ENCODE data around the gene CCDC201.
A peak's percentile ranks its signal among the peaks of the same experiment; 100 is the strongest.
"Not testable (repeated sequence)": the region's sequence is repeated elsewhere in the genome, so short reads cannot be mapped to it uniquely, and the experiment has no call there.

CCDC201 gene

GRCh38 chr7:45874408-45875131, 1.7 kb upstream of the CCDC201 start:
- peak; percentile 84 for DNase-seq (ENCODE audit: low spot score)

- DNase-seq (ENCODE audit: low spot score) = no peak
Measured at GRCh38 chr7:45873355-45873754, 473 bp upstream of the CCDC201 start.

- peak; percentile 17 for DNase-seq (ENCODE audit: low spot score)
Measured at GRCh38 chr7:45872116-45873034, 507 bp downstream of the CCDC201 start.

- DNase-seq (ENCODE audit: low spot score) = no peak
Measured at GRCh38 chr7:45869426-45869825, 3.5 kb downstream of the CCDC201 start.

GRCh38 chr7:45867471-45867870, 5.4 kb downstream of the CCDC201 start:
- DNase-seq (ENCODE audit: low spot score) = no peak

GRCh38 chr7:45865594-45866410, 7.1 kb downstream of the CCDC201 start:
- no peak for DNase-seq (ENCODE audit: low spot score)

- DNase-seq (ENCODE audit: low spot score) = no peak
Measured at GRCh38 chr7:45863715-45864114, 9.2 kb downstream of the CCDC201 start.

- not testable (repeated sequence) for DNase-seq (ENCODE audit: low spot score)
Measured at GRCh38 chr7:45856888-45857287, 16.0 kb downstream of the CCDC201 start.

- DNase-seq (ENCODE audit: low spot score) = not testable (repeated sequence)
Measured at GRCh38 chr7:45855680-45856079, 17.2 kb downstream of the CCDC201 start.

GRCh38 chr7:45853491-45853890, 19.4 kb downstream of the CCDC201 start:
- DNase-seq (ENCODE audit: low spot score) = not testable (repeated sequence)

- DNase-seq (ENCODE audit: low spot score) = not testable (repeated sequence)
Measured at GRCh38 chr7:45852984-45853383, 19.9 kb downstream of the CCDC201 start.

GRCh38 chr7:45848734-45849133, 24.1 kb downstream of the CCDC201 start:
- DNase-seq (ENCODE audit: low spot score) = not testable (repeated sequence)

GRCh38 chr7:45846536-45846935, 26.3 kb downstream of the CCDC201 start:
- DNase-seq (ENCODE audit: low spot score) = not testable (repeated sequence)

- not testable (repeated sequence) for DNase-seq (ENCODE audit: low spot score)
Measured at GRCh38 chr7:45841926-45842717, 30.8 kb downstream of the CCDC201 start.

GRCh38 chr7:45838852-45839251, 34.0 kb downstream of the CCDC201 start:
- DNase-seq (ENCODE audit: low spot score) = not testable (repeated sequence)

- not testable (repeated sequence) for DNase-seq (ENCODE audit: low spot score)
Measured at GRCh38 chr7:45832433-45833177, 40.3 kb downstream of the CCDC201 start.

- DNase-seq (ENCODE audit: low spot score) = not testable (repeated sequence)
Measured at GRCh38 chr7:45829846-45830245, 43.0 kb downstream of the CCDC201 start.

GRCh38 chr7:45827731-45828130, 45.2 kb downstream of the CCDC201 start:
- not testable (repeated sequence) for DNase-seq (ENCODE audit: low spot score)

- not testable (repeated sequence) for DNase-seq (ENCODE audit: low spot score)
Measured at GRCh38 chr7:45826550-45826949, 46.3 kb downstream of the CCDC201 start.

GRCh38 chr7:45818763-45819162, 54.1 kb downstream of the CCDC201 start:
- DNase-seq (ENCODE audit: low spot score) = not testable (repeated sequence)

Measured in kidney tubule cell (primary cell).